Left hindlimb (tissue), 1 donor: ENCODE measurements around the gene COPA.

Experiments
- DNase-seq: peaks from one replicate; pipeline ENCODE4 v3.0.0-alpha.2; 2018

The COPA gene

GRCh38 chr1:160261893-160262794 is 80.9 kb downstream of the COPA start, which contains the start of gene DCAF8:
Gene DCAF8 (minus strand): TSS chr1:160262549. CDS start chr1:160244008, 18,541 bp downstream.
- peak; percentile 98 for DNase-seq

- DNase-seq: no peak
Measured at GRCh38 chr1:160261556-160261892, 81.5 kb downstream of the COPA start.

GRCh38 chr1:160260406-160261382 is 82.4 kb downstream of the COPA start:
- no peak for DNase-seq

GRCh38 chr1:160258177-160258798 is 84.8 kb downstream of the COPA start:
- DNase-seq: no peak

GRCh38 chr1:160257411-160258015 is 85.5 kb downstream of the COPA start:
- no peak for DNase-seq

- DNase-seq: no peak
Measured at GRCh38 chr1:160256396-160257046, 86.5 kb downstream of the COPA start.

GRCh38 chr1:160255781-160256300 is 87.2 kb downstream of the COPA start:
- DNase-seq: no peak

- DNase-seq: peak; percentile 69
Measured at GRCh38 chr1:160251687-160252526, 91.1 kb downstream of the COPA start.

- no peak for DNase-seq
Measured at GRCh38 chr1:160251011-160251410, 92.0 kb downstream of the COPA start.

- DNase-seq: no peak
Measured at GRCh38 chr1:160247053-160247452, 96.0 kb downstream of the COPA start.

- no peak for DNase-seq
Measured at GRCh38 chr1:160245434-160245833, 97.6 kb downstream of the COPA start.

GRCh38 chr1:160244209-160244608 is 98.8 kb downstream of the COPA start:
- DNase-seq: no peak

- no peak for DNase-seq
Measured at GRCh38 chr1:160243767-160244166, 99.3 kb downstream of the COPA start.

- no peak for DNase-seq
Measured at GRCh38 chr1:160239582-160240299, 103.3 kb downstream of the COPA start.
